GM12878 (cell line): ENCODE data around the gene HAP1. TPM values are rescaled to one million over a fixed set of nuclear protein-coding genes. Genes with fewer than 3 reads are reported as not detected.
A peak's percentile ranks its signal among the peaks of the same experiment; 100 is the strongest.

Experiments used
- ATAC-seq: fragments of 200-7000 bp; cut with Tn5 transposase; 3 replicates; pipeline ENCODE4 v1.9.1; 2020; ENCODE audit warnings: mild to moderate bottlenecking, moderate library complexity
- BruUV-seq: library from RNA; stranded (reverse); fragments of 400-500 nt; replicated peaks from 2 replicates; lab custom pipeline; 2021; lab: Mats Ljungman, UMichigan
- CTCF ChIA-PET: fragments of 300-600 bp; sonication (Branson Sonifier 250); formaldehyde crosslinking; extraction: SDS; loops from one replicate; lab custom pipeline; 2021; ENCODE audit warnings: inconsistent platforms; lab: Yijun Ruan, JAX
- POLR2A ChIA-PET: fragments of 350-600 bp; formaldehyde crosslinking; extraction: SDS; loops from one replicate; lab custom pipeline; 2021; ENCODE audit warnings: inconsistent platforms; lab: Charles Lee
- RAD21 ChIA-PET: fragments of 300-600 bp; sonication (Branson Sonifier 250); formaldehyde crosslinking; loops from one replicate; lab custom pipeline; 2023; ENCODE audit warnings: antibody characterized with exemption; ENCODE audit not compliant: unreplicated experiment; lab: Charles Lee
- SMC1A ChIA-PET: fragments of 300-600 bp; sonication (Branson Sonifier 250); formaldehyde crosslinking; loops from one replicate; lab custom pipeline; 2023; ENCODE audit not compliant: unreplicated experiment, uncharacterized antibody; lab: Charles Lee
- DNase-seq: peaks from one replicate; pipeline ENCODE4 v3.0.0-alpha.2; 2011; ENCODE audit warnings: low read depth, low spot score
- FAIRE-seq: peaks from 3 replicates; lab custom pipeline; 2011; peaks lifted over from hg19 to GRCh38; lab: Jason Lieb, UNC
- H2AFZ ChIP-seq: 2 replicates; pipeline ENCODE4 v1.6.0; 2011; ENCODE audit warnings: low read depth, low read length, control low read depth; ENCODE audit not compliant: control insufficient read depth
- H3K27ac ChIP-seq: 2 replicates; pipeline ENCODE4 v1.5.1; 2011; ENCODE audit warnings: control low read depth; ENCODE audit not compliant: control insufficient read depth, insufficient read depth
- H3K27me3 ChIP-seq, 2 experiments: replicated peaks in 1 of 2; 2 replicates each; pipeline versions ENCODE4 v1.6.0 to v1.6.1; 2011; ENCODE audit warnings: low read length in 1 of 2; ENCODE audit not compliant: control insufficient read depth in 2 of 2, insufficient read depth in 2 of 2
- H3K36me3 ChIP-seq, 2 experiments: 2 replicates each; pipeline ENCODE4 v1.5.1; 2011; ENCODE audit warnings: low read length in 1 of 2; ENCODE audit not compliant: control insufficient read depth in 2 of 2, insufficient read depth in 2 of 2
- H3K4me1 ChIP-seq: 2 replicates; pipeline ENCODE4 v1.6.1; 2011; ENCODE audit warnings: mild to moderate bottlenecking, low read length, moderate library complexity, mixed read lengths; ENCODE audit not compliant: control insufficient read depth, insufficient read depth
- H3K4me2 ChIP-seq: 2 replicates; pipeline ENCODE4 v1.6.0; 2011; ENCODE audit warnings: control low read depth; ENCODE audit not compliant: control insufficient read depth, insufficient read depth
- H3K4me3 ChIP-seq: fragments of 200-600 bp; sonication (generic); 2 replicates; pipeline ENCODE4 v1.5.1; 2016
- H3K79me2 ChIP-seq: 2 replicates; pipeline ENCODE4 v1.6.0; 2011; ENCODE audit warnings: low read length; ENCODE audit not compliant: control insufficient read depth, insufficient read depth
- H3K9ac ChIP-seq: 2 replicates; pipeline ENCODE4 v1.8.0; 2011; ENCODE audit warnings: low read length, control low read depth, mixed read lengths; ENCODE audit not compliant: control insufficient read depth, insufficient read depth
- H3K9me3 ChIP-seq: replicated peaks from 3 replicates; pipeline ENCODE4 v1.5.1; 2011; ENCODE audit warnings: mild to moderate bottlenecking, low read length; ENCODE audit not compliant: control insufficient read depth, insufficient read depth
- H4K20me1 ChIP-seq: 2 replicates; pipeline ENCODE4 v1.6.0; 2011; ENCODE audit not compliant: control insufficient read depth, insufficient read depth
- EGR1 ChIP-seq, 2 experiments: IDR thresholded peaks; 1 replicate in 1 of 2; 2 replicates in 1 of 2; pipeline ENCODE4 v1.6.1; 2011 to 2012; ENCODE audit warnings: low read depth in 2 of 2, low read length in 2 of 2, borderline replicate concordance in 1 of 2, mild to moderate bottlenecking in 1 of 2, moderate library complexity in 1 of 2
- ETV6 ChIP-seq, 2 experiments: fragments of 450-650 bp in 1 of 2; IDR thresholded peaks in 1 of 2; conservative IDR thresholded peaks in 1 of 2; 2 replicates each; pipeline ENCODE4 v1.6.1; 2014; ENCODE audit warnings: antibody characterized with exemption in 1 of 2, borderline replicate concordance in 1 of 2, low read depth in 1 of 2, mild to moderate bottlenecking in 1 of 2, moderate library complexity in 1 of 2
- HDGF ChIP-seq: fragments of 450-650 bp; IDR thresholded peaks from 2 replicates; pipeline ENCODE4 v1.6.1; 2016; ENCODE audit warnings: antibody characterized with exemption
- IKZF1 ChIP-seq: fragments of 450-650 bp; conservative IDR thresholded peaks from 2 replicates; pipeline ENCODE4 v1.6.1; 2017; ENCODE audit warnings: antibody characterized with exemption, mild to moderate bottlenecking
- JUNB ChIP-seq: IDR thresholded peaks from 2 replicates; pipeline ENCODE4 v1.6.1; 2016; ENCODE audit warnings: antibody characterized with exemption, mild to moderate bottlenecking
- POLR2AphosphoS2 ChIP-seq: IDR thresholded peaks from 2 replicates; pipeline ENCODE4 v1.6.1; 2011; ENCODE audit warnings: low read depth, mild to moderate bottlenecking, low read length, improper control_type of control experiment, moderate library complexity
- RAD21 ChIP-seq: IDR thresholded peaks from 2 replicates; pipeline ENCODE4 v1.6.1; 2011; ENCODE audit warnings: mild to moderate bottlenecking, low read depth, low read length, moderate library complexity; ENCODE audit not compliant: insufficient read depth
- RELA ChIP-seq: fragments of 450-650 bp; IDR thresholded peaks from 2 replicates; pipeline ENCODE4 v1.8.0; 2014; ENCODE audit warnings: borderline replicate concordance; ENCODE audit not compliant: partially characterized antibody
- RELB ChIP-seq: fragments of 450-650 bp; IDR thresholded peaks from 2 replicates; pipeline ENCODE4 v1.6.1; 2017; ENCODE audit warnings: low read depth, mild to moderate bottlenecking, moderate library complexity
- STAT3 ChIP-seq: IDR thresholded peaks from 2 replicates; pipeline ENCODE4 v1.6.1; 2011; ENCODE audit warnings: low read depth, low read length, improper control_type of control experiment
- SUZ12 ChIP-seq: fragments of 200-600 bp; sonication (generic); IDR thresholded peaks from one replicate; pipeline ENCODE4 v1.6.1; 2018; ENCODE audit warnings: antibody characterized with exemption, mild to moderate bottlenecking; ENCODE audit not compliant: unreplicated experiment
- USF1 ChIP-seq: IDR thresholded peaks from 2 replicates; pipeline ENCODE4 v1.6.1; 2011; ENCODE audit warnings: borderline replicate concordance, low read depth, mild to moderate bottlenecking, moderate library complexity, mixed read lengths, low read length; ENCODE audit not compliant: insufficient read depth; ENCODE audit errors: extremely low read length
- YY1 ChIP-seq: IDR thresholded peaks from 2 replicates; pipeline ENCODE4 v1.6.1; 2011; ENCODE audit warnings: low read depth, mild to moderate bottlenecking, low read length
- ZNF274 ChIP-seq: IDR thresholded peaks from one replicate; pipeline ENCODE4 v1.8.0; 2011; ENCODE audit not compliant: insufficient read length, insufficient read depth
- WGBS: methylation state at CpG from one replicate; pipeline ENCODE4 v1.1.6; 2016; ENCODE audit warnings: low lambda C conversion rate; ENCODE audit not compliant: insufficient replicate concordance, insufficient coverage; ENCODE audit errors: missing lambda C conversion rate; 5-methylcytosine and 5-hydroxymethylcytosine counted together
- in situ Hi-C: fragments of 300-500 bp; cut with MboI; formaldehyde crosslinking; loops from 9 replicates; pipeline ENCODE4 v1.14.3; 2018; ENCODE audit warnings: mixed read lengths
- intact Hi-C: fragments of 100-400 bp; cut with micrococcal nuclease; formaldehyde crosslinking; loops from one replicate; pipeline ENCODE4 v1.14.2; 2022; ENCODE audit not compliant: unreplicated experiment
- polyA plus RNA-seq, 11 experiments: library from polyadenylated mRNA; depleted of rRNA in 4 of 11; unstranded in 6 of 11; stranded (reverse) in 5 of 11; fragments of >200 nt; fragmentation: Nextera tagmentation in 4 of 11; fragmentation: Illumina TruSeq in 1 of 11; extraction: Ambion mirVana in 4 of 11; extraction: Trizol in 1 of 11; gene quantifications; 1 replicate in 1 of 11; 2 replicates in 10 of 11; pipeline versions ENCODE4 v1.2.1 to v1.2.3, GENCODE V29; 2011 to 2016; ENCODE audit warnings: inconsistent platforms in 2 of 11, missing spikeins in 2 of 11, low read depth in 1 of 11
- total RNA-seq, 4 experiments: library from RNA; depleted of rRNA in 3 of 4; stranded (reverse); fragments of >200 nt in 3 of 4; fragmentation: Illumina TruSeq in 1 of 4; extraction: Trizol in 1 of 4; gene quantifications; 2 replicates each; pipeline versions ENCODE4 v1.2.1 to v1.2.3, GENCODE V29; 2013 to 2021
- TF ChIP-seq, protein P1 (sequence below): fragments of 450-650 bp; IDR thresholded peaks from 2 replicates; pipeline ENCODE4 v1.6.1; 2017; ENCODE audit warnings: borderline replicate concordance
- TF ChIP-seq, protein P2 (sequence below): fragments of 450-650 bp; IDR thresholded peaks from 2 replicates; pipeline ENCODE4 v1.6.1; 2017; ENCODE audit warnings: mild to moderate bottlenecking, moderate library complexity

The HAP1 gene
- total and polyA plus RNA-seq, 10 of the 15 experiments (the other 5 are each of a cell fraction or from before 2014, with no cell fraction given), result not detected

- 39% methylated on average over 5 of the region's 5 CpGs for WGBS
- ChIA-PET RAD21 (interaction anchor here (1.2 to 2.2 kb wide), 5 partner anchors 48 to 63 kb away, joined by 3 to 12 read pairs (median 4); partner anchors contain the start of gene JUP), CTCF (interaction anchor here (0.6 to 3.2 kb wide), 17 partner anchors 8 to 379 kb away, joined by 3 to 25 read pairs (median 4); partner anchors contain the start of gene JUP), SMC1A (interaction anchor here (1.0 to 1.4 kb wide), 4 partner anchors 49 to 71 kb away, joined by 3 to 9 read pairs (median 4); partner anchors contain the start of gene JUP), POLR2A (no interaction called here)
- no peak overlapping the region for H3K4me2 ChIP-seq
- intact Hi-C loops, result loop anchor here (1.0 kb wide), 3 partner anchors 64 to 222 kb away; no protein-coding TSS in a partner anchor
- no peak overlapping the region for H3K9ac ChIP-seq
- H3K36me3 ChIP-seq, result no peaks in the 10 kb centered on the region
- H3K4me3 ChIP-seq, result no peak overlapping the region
- no peak overlapping the region for H3K27ac ChIP-seq
- H3K27me3 ChIP-seq, result peaks cover 8% of the 10 kb centered on the region in 2 experiments; a peak in 3 of 4 replicates
- no peaks in the 10 kb centered on the region for H3K9me3 ChIP-seq
- in situ Hi-C loops, result no loop called here
- no TSS peak for BruUV-seq
- peak; percentile 14; the same call in 2 of the 3 replicates for ATAC-seq
- peaks cover 3% of the 10 kb centered on the region; the same call in 1 of the 2 replicates for H3K4me1 ChIP-seq
- no peak for FAIRE-seq
- no peak for DNase-seq
- H2AFZ ChIP-seq, result no peak overlapping the region; the same call in 1 of the 2 replicates
- H4K20me1 ChIP-seq, result no peaks in the 10 kb centered on the region
- H3K79me2 ChIP-seq, result no peaks in the 10 kb centered on the region
- TF ChIP-seq ETV6 (conservative IDR thresholded peaks at IDR 0.05 in 1 of 2, IDR thresholded peaks at IDR 0.05 in 1 of 2; ENCODE audit: borderline replicate concordance in 1 of 2, low read depth in 1 of 2) (no peak), POLR2AphosphoS2 (no peak), SUZ12 (no peak), STAT3 (no peak), HDGF (no peak), RAD21 (no peak), RELB (no peak), YY1 (no peak), RELA (no peak), JUNB (no peak), ZNF274 (no peak), USF1 (no peak), IKZF1 (no peak), EGR1 (IDR thresholded peaks at IDR 0.05; ENCODE audit: borderline replicate concordance in 1 of 2, low read depth in 2 of 2, low read length in 2 of 2) (no peak)
- TF ChIP-seq, protein P1, sequence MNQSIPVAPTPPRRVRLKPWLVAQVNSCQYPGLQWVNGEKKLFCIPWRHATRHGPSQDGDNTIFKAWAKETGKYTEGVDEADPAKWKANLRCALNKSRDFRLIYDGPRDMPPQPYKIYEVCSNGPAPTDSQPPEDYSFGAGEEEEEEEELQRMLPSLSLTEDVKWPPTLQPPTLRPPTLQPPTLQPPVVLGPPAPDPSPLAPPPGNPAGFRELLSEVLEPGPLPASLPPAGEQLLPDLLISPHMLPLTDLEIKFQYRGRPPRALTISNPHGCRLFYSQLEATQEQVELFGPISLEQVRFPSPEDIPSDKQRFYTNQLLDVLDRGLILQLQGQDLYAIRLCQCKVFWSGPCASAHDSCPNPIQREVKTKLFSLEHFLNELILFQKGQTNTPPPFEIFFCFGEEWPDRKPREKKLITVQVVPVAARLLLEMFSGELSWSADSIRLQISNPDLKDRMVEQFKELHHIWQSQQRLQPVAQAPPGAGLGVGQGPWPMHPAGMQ, result no peak
- TF ChIP-seq, protein P2, sequence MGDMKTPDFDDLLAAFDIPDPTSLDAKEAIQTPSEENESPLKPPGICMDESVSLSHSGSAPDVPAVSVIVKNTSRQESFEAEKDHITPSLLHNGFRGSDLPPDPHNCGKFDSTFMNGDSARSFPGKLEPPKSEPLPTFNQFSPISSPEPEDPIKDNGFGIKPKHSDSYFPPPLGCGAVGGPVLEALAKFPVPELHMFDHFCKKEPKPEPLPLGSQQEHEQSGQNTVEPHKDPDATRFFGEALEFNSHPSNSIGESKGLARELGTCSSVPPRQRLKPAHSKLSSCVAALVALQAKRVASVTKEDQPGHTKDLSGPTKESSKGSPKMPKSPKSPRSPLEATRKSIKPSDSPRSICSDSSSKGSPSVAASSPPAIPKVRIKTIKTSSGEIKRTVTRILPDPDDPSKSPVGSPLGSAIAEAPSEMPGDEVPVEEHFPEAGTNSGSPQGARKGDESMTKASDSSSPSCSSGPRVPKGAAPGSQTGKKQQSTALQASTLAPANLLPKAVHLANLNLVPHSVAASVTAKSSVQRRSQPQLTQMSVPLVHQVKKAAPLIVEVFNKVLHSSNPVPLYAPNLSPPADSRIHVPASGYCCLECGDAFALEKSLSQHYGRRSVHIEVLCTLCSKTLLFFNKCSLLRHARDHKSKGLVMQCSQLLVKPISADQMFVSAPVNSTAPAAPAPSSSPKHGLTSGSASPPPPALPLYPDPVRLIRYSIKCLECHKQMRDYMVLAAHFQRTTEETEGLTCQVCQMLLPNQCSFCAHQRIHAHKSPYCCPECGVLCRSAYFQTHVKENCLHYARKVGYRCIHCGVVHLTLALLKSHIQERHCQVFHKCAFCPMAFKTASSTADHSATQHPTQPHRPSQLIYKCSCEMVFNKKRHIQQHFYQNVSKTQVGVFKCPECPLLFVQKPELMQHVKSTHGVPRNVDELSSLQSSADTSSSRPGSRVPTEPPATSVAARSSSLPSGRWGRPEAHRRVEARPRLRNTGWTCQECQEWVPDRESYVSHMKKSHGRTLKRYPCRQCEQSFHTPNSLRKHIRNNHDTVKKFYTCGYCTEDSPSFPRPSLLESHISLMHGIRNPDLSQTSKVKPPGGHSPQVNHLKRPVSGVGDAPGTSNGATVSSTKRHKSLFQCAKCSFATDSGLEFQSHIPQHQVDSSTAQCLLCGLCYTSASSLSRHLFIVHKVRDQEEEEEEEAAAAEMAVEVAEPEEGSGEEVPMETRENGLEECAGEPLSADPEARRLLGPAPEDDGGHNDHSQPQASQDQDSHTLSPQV, result no peak
Measured at GRCh38 chr17:41737680-41738023, 3.2 kb upstream of the HAP1 start.
